ENCODE results near the gene SPATA16.
"Not testable (repeated sequence)": the region's sequence is repeated elsewhere in the genome, so short reads cannot be mapped to it uniquely, and the experiment has no call there.

The SPATA16 gene

GRCh38 chr3:173004681-173005080 lies 136.4 kb downstream of the SPATA16 start:
- DNase-seq (ENCODE audit: low read depth), result no peak

GRCh38 chr3:173003956-173004355 lies 137.1 kb downstream of the SPATA16 start:
- DNase-seq (ENCODE audit: low read depth), result no peak

- DNase-seq (ENCODE audit: low read depth), result no peak
Measured at GRCh38 chr3:173003471-173003870, 137.6 kb downstream of the SPATA16 start.

- no peak for DNase-seq (ENCODE audit: low read depth)
Measured at GRCh38 chr3:173001622-173002021, 139.4 kb downstream of the SPATA16 start.

- DNase-seq (ENCODE audit: low read depth), result no peak
Measured at GRCh38 chr3:173000553-173000952, 140.5 kb downstream of the SPATA16 start.

- no peak for DNase-seq (ENCODE audit: low read depth)
Measured at GRCh38 chr3:172993412-172993811, 147.6 kb downstream of the SPATA16 start.

- DNase-seq (ENCODE audit: low read depth), result no peak
Measured at GRCh38 chr3:172991424-172991996, 149.5 kb downstream of the SPATA16 start.

GRCh38 chr3:172989373-172989772 lies 151.7 kb downstream of the SPATA16 start:
- no peak for DNase-seq (ENCODE audit: low read depth)

GRCh38 chr3:172987273-172987672 lies 153.8 kb downstream of the SPATA16 start:
- no peak for DNase-seq (ENCODE audit: low read depth)

- no peak for DNase-seq (ENCODE audit: low read depth)
Measured at GRCh38 chr3:172984914-172985313, 156.1 kb downstream of the SPATA16 start.

- DNase-seq (ENCODE audit: low read depth), result no peak
Measured at GRCh38 chr3:172982736-172983364, 158.2 kb downstream of the SPATA16 start.

- no peak for DNase-seq (ENCODE audit: low read depth)
Measured at GRCh38 chr3:172981407-172981983, 159.5 kb downstream of the SPATA16 start.

GRCh38 chr3:172980849-172981248 lies 160.2 kb downstream of the SPATA16 start:
- DNase-seq (ENCODE audit: low read depth), result no peak

GRCh38 chr3:172977696-172978095 lies 163.3 kb downstream of the SPATA16 start:
- DNase-seq (ENCODE audit: low read depth), result no peak

- no peak for DNase-seq (ENCODE audit: low read depth)
Measured at GRCh38 chr3:172974969-172975368, 166.1 kb downstream of the SPATA16 start.

- DNase-seq (ENCODE audit: low read depth), result no peak
Measured at GRCh38 chr3:172973799-172974198, 167.2 kb downstream of the SPATA16 start.

- DNase-seq (ENCODE audit: low read depth), result no peak
Measured at GRCh38 chr3:172972717-172973116, 168.3 kb downstream of the SPATA16 start.

- no peak for DNase-seq (ENCODE audit: low read depth)
Measured at GRCh38 chr3:172972067-172972466, 169.0 kb downstream of the SPATA16 start.

- no peak for DNase-seq (ENCODE audit: low read depth)
Measured at GRCh38 chr3:172968646-172969045, 172.4 kb downstream of the SPATA16 start.

- DNase-seq (ENCODE audit: low read depth), result no peak
Measured at GRCh38 chr3:172965256-172965655, 175.8 kb downstream of the SPATA16 start.

- DNase-seq (ENCODE audit: low read depth), result not testable (repeated sequence)
Measured at GRCh38 chr3:172960626-172961182, 180.3 kb downstream of the SPATA16 start.

GRCh38 chr3:172958565-172958964 lies 182.5 kb downstream of the SPATA16 start:
- DNase-seq (ENCODE audit: low read depth), result no peak

- DNase-seq (ENCODE audit: low read depth), result no peak
Measured at GRCh38 chr3:172953571-172953970, 187.5 kb downstream of the SPATA16 start.

Measured in fibroblast of the conjunctiva (primary cell).